Erythroblast (primary cell): ENCODE results near the gene MYEF2.

Experiments used
- DNase-seq, 2 experiments: peaks; one replicate each; lab custom pipeline; 2025; lab: John Stamatoyannopoulos, UW
- GATA1 ChIP-seq: IDR thresholded peaks from 2 replicates; pipeline ENCODE4 v1.6.1; 2011; ENCODE audit warnings: low read depth, mild to moderate bottlenecking, control low read depth, low read length, moderate library complexity
- POLR2A ChIP-seq: IDR thresholded peaks from 2 replicates; pipeline ENCODE4 v1.6.1; 2011; ENCODE audit warnings: mild to moderate bottlenecking, low read length

The MYEF2 gene

DNA sequence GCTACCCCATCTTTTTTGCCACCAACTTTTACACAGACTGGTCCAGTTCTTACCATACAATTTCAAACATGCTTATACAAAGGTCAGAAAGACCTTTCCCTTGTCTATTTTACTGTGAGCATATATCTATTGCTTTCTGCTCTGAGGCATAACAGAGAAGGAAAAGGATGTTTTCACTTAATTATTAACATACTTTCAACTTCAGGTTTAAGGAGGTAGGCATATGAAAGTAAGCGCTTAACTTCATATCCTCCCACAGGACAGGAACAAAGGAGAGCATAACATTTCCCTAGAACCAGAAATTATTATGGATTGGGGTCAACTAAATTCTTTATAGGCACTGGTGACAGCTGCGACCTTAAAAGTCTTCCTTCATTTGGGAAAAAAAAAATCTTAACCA, 1.1 kb downstream of the MYEF2 start:
- no peak for TF ChIP-seq GATA1
- TF ChIP-seq POLR2A = no peak
- DNase-seq = peak in 1 of 2 experiments; percentile 7

DNA sequence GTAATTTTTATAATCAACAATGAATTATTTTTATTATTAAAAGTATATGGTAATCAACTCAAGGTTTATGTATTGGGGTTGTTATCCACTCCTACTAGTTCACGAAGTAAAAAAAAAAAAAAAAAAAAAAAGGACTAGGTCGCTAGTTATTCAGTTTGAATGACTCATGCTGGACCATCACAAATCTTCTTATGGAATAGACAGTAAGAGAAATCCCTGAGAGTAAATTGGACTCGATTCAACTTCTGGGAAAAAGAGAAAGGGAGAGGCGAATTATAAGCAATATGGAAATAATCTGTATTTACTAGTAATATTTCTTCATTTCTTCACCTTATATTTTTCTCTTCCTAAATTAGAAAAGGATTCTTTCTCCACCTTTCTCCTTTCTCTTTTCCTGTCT, 2.0 kb downstream of the MYEF2 start:
- no peak for DNase-seq
- no peak for TF ChIP-seq POLR2A
- no peak for TF ChIP-seq GATA1

GRCh38 chr15:48175126-48175525, 3.0 kb downstream of the MYEF2 start:
- no peak for TF ChIP-seq POLR2A
- DNase-seq = no peak

- TF ChIP-seq GATA1 (no peak), POLR2A (no peak)
- no peak for DNase-seq
Measured at GRCh38 chr15:48170981-48171380, 7.1 kb downstream of the MYEF2 start.

DNA sequence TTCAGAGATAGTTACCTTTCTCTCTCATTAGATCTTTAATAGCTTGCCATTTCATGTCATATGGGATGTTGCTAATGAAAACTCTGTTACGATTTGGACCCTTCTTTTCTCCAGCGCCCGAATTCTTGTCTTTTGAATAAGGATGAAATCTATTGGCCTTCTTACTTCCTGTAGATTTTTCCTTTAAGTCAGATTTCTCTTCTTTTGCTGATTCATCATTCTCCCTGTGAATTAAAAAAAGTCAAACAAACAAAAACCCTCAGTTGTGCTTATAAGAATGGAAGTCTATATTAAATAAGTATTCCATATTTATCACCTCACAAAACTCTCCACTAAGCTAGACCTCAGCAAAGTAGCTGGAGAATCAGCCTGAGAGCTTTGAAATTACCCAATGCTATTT, 9.5 kb downstream of the MYEF2 start:
- TF ChIP-seq POLR2A = no peak
- no peak for DNase-seq

- TF ChIP-seq GATA1 = no peak
- TF ChIP-seq POLR2A = no peak
- no peak for DNase-seq
Measured at GRCh38 chr15:48153526-48153925, 24.6 kb downstream of the MYEF2 start.

GRCh38 chr15:48149858-48150257, 28.2 kb downstream of the MYEF2 start:
- DNase-seq = no peak
- TF ChIP-seq POLR2A (no peak), GATA1 (no peak)

GRCh38 chr15:48147358-48147757, 30.7 kb downstream of the MYEF2 start:
- no peak for DNase-seq

DNA sequence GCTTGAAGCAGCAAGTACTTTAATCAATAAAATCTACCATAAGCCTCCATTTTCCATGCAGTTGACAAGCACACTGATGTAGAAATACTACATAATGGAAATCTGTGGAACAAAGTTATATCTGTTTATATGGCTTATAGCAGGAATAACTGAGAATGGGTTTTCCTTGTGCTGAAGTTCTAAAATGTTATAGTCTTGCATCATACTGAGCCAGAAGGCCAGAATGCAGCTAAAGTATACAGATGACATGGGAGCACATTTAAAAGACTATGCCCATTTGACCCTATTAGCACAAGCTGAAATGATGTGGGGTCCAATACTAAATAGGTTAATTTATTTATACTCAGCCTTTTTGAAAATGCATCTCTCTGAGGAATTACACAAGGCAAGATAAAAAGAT, 32.2 kb downstream of the MYEF2 start:
- TF ChIP-seq POLR2A (no peak), GATA1 (no peak)
- no peak for DNase-seq

More at GRCh38 chr15:48147358-48147757, 30.7 kb downstream of the MYEF2 start:
- TF ChIP-seq POLR2A (no peak), GATA1 (no peak)

DNA sequence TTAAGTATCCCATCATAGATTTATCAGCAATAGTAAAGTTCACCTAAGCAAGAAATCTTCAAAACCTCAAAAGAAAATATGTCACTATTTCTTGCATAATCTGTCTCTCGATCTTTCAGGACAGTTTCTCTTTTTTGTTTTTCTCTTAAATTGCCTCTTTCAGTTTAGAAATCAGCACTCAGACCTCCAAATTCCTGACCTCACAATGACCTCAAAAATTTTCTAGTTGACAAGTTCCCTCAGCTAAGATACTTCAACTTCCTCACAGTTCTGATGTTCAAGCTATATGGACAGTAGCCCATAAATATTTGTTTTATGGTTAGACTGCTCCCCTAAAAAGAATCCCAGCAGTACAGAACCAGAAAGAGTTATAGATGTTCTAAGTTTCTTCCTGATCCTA, 33.2 kb downstream of the MYEF2 start:
- TF ChIP-seq GATA1 = no peak
- no peak for TF ChIP-seq POLR2A
- DNase-seq = no peak

DNA sequence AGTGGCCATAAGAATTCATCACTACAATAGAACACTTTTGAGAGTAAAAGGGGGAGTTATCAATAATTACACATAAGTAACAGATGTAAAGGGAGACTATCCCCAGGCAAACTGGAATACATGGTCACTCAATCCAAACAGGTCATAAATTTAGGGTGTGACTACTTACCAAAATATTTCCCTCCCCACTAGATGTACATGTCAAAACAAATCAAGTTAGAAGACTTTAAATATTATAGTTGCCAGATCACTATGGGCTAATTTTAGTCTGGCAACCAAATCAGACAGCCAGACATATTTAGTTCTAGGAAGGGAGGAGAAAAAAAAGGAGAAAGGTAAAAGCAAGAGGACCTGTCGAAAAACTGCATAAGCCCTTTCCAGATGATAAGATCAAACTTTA, 34.2 kb downstream of the MYEF2 start:
- TF ChIP-seq GATA1 (no peak), POLR2A (no peak)
- no peak for DNase-seq

- TF ChIP-seq POLR2A (no peak), GATA1 (no peak)
- DNase-seq = no peak
Measured at GRCh38 chr15:48132874-48133273, 45.2 kb downstream of the MYEF2 start.

DNA sequence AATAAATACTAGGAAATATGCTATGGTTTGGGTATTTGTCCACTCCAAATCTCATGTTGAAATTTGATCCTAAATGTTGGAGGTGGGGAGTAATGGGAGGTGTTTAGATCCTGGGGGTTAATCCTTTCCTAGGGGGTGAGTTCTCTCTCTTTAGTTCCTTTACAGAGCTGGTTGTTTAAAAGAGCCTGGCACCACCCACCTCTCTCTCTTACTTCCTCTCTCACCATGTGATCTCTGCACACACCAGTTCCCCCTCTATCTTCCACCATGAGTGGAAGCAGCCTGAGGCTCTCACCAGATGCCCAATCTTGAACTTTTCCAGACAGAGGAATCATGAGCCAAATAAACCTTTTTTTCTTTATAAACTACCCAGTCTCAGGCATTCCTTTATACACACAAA, 46.8 kb downstream of the MYEF2 start:
- no peak for TF ChIP-seq POLR2A
- TF ChIP-seq GATA1 = no peak

GRCh38 chr15:48126667-48127355, 51.3 kb downstream of the MYEF2 start:
- no peak for TF ChIP-seq GATA1
- DNase-seq = no peak

More for the DNA sequence above, 46.8 kb downstream of the MYEF2 start:
- no peak for DNase-seq

DNA sequence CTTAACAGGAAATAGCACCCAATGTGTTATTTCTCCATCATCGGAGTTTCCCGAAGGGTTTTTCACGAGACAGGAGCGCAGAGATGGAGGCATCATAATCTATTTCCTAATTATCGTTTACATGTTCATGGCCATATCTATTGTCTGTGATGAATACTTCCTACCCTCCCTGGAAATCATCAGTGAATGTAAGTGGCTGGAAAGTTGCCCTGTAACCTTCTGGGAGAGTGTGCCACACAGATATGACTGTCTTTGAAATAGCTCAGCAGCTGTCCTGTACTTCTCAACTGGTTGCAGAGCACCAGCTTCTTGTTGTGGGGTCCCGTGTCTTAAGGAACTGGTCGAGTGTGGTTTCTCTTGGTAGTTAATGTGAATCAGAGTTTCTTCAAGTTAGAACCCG, 56.2 kb downstream of the MYEF2 start:
- TF ChIP-seq GATA1 (no peak), POLR2A (no peak)
- no peak for DNase-seq

GRCh38 chr15:48120745-48121144, 57.4 kb downstream of the MYEF2 start, which contains the start of gene SLC24A5:
Gene SLC24A5, plus strand, starts transcription at chr15:48120990. Its CDS starts 55 bp downstream, at chr15:48121045.
- DNase-seq = no peak
- TF ChIP-seq POLR2A = no peak
- TF ChIP-seq GATA1 = no peak
